ENCODE data around the gene RP9.

The RP9 gene

DNA sequence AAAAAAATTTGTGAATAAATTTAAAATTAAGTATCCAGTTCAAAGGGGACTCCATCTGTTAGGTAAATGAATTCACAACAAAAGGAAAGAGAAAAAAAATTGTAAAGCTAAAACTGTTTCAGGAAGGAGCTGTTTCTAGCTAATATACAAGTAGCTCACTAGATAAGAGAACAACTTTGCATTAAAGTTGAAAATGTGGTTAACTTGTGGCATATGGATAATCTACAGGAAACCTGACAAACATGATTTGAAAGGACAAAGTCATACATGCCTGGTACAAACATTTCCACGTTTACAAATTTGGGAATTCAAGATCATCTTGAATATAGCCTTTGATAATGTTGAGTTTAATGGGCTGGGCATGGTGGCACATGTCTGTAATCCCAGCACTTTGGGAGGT, 55.5 kb downstream of the RP9 start:
- H3K9me3 ChIP-seq (replicated peaks in 1 of 2; ENCODE audit: control insufficient read depth in 2 of 2, insufficient read depth in 1 of 2, low read depth in 1 of 2, low read length in 2 of 2) = peaks cover 0 to 9% of the 10 kb centered on the region in 2 donors
- H3K4me1 ChIP-seq (ENCODE audit: control insufficient read depth in 2 of 2, insufficient read depth in 1 of 2, low read depth in 1 of 2, low read length in 2 of 2) = no peaks in the 10 kb centered on the region
- no peak overlapping the region for H3K27ac ChIP-seq (replicated peaks; ENCODE audit: low read length)
- H3K9ac ChIP-seq (ENCODE audit: low read depth, low read length, poor library complexity) = no peak overlapping the region
- no CpG with 5 or more reads among the region's 1 CpG for WGBS, 2 donors (ENCODE audit: extremely low coverage in 2 of 2, insufficient read length in 2 of 2, insufficient replicate concordance in 1 of 2)
- no peaks in the 10 kb centered on the region for H3K27me3 ChIP-seq (ENCODE audit: control insufficient read depth in 3 of 3, insufficient read depth in 3 of 3, low read depth in 1 of 3, low read length in 3 of 3)
- no peak overlapping the region for H3K18ac ChIP-seq (ENCODE audit: low read length)
- no peak overlapping the region for H4K8ac ChIP-seq (ENCODE audit: low read depth, low read length)
- no peak overlapping the region for H2BK120ac ChIP-seq (ENCODE audit: low read depth, low read length)
- no peak overlapping the region for H3K14ac ChIP-seq (ENCODE audit: low read length)
- DNase-seq (ENCODE audit: low spot score) = no peak
- H3K4ac ChIP-seq (ENCODE audit: low read length) = no peak overlapping the region
- H2AFZ ChIP-seq (ENCODE audit: low read length) = no peak overlapping the region
- H2BK12ac ChIP-seq (ENCODE audit: low read length) = no peak overlapping the region
- no peak overlapping the region for H3K4me2 ChIP-seq (ENCODE audit: insufficient read depth, low read length, poor library complexity, severe bottlenecking)
- H3K23ac ChIP-seq (ENCODE audit: low read depth, low read length, poor library complexity) = no peak overlapping the region
- H2AK5ac ChIP-seq (ENCODE audit: low read depth, low read length) = no peak overlapping the region
- H4K91ac ChIP-seq (ENCODE audit: low read depth, low read length, poor library complexity) = no peak overlapping the region
- H3K4me3 ChIP-seq (ENCODE audit: low read length in 2 of 2) = no peak overlapping the region
- H3K79me1 ChIP-seq (ENCODE audit: low read depth, low read length) = peaks cover 3% of the 10 kb centered on the region
- H2BK5ac ChIP-seq (ENCODE audit: low read length) = no peak overlapping the region
- peaks cover 0 to 16% of the 10 kb centered on the region in 2 donors for H3K36me3 ChIP-seq (replicated peaks in 1 of 2; ENCODE audit: control insufficient read depth in 2 of 2, insufficient read depth in 2 of 2, low read length in 2 of 2)
- H2BK15ac ChIP-seq (ENCODE audit: low read length) = no peak overlapping the region

DNA sequence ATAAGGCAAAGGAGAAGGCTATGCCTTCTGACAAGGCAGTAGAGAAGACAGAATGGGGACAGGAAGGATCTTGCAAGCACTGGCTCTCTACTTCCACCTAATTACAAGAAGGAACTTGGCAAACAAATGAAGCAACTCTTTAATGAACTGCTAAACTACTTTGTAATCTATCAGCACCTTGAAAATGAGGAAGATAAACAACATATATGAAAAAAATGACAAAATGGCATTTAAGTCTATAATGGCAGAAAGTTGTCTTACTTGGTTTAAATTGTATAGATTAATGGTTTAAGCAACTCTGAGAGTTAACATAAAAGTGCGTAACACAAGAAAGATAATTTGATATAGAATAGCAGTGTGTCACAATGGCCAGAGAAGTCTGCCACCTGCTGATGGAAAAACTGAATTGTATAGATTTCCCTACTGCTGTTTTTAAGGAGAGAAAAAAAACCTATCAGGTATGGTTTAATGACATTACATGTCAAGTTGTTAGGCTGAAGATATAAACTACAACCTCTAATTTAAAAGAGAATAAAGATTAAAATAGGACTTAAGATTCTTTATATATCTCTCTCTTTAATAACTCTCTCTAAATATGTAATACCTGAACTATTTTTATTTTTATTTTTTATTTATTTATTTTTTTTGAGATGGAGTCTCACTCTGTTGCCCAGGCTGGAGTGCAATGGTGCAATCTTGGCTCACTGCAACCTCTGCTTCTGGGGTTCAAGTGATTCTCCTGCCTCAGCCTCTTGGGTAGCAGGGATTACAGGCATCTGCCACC, 58.5 kb downstream of the RP9 start:
- Histone ChIP-seq H3K4me2 (ENCODE audit: insufficient read depth, low read length, poor library complexity, severe bottlenecking) (no peak overlapping the region), H2AK5ac (ENCODE audit: low read depth, low read length) (no peak overlapping the region), H2BK5ac (ENCODE audit: low read length) (no peak overlapping the region), H3K4me3 (ENCODE audit: low read length in 2 of 2) (no peak overlapping the region), H3K4me1 (ENCODE audit: control insufficient read depth in 2 of 2, insufficient read depth in 1 of 2, low read depth in 1 of 2, low read length in 2 of 2) (no peaks in the 10 kb centered on the region), H3K14ac (ENCODE audit: low read length) (no peak overlapping the region), H4K91ac (ENCODE audit: low read depth, low read length, poor library complexity) (no peak overlapping the region), H2BK12ac (ENCODE audit: low read length) (no peak overlapping the region), H3K79me1 (ENCODE audit: low read depth, low read length) (peaks cover 4% of the 10 kb centered on the region), H3K9me3 (replicated peaks in 1 of 2; ENCODE audit: control insufficient read depth in 2 of 2, insufficient read depth in 1 of 2, low read depth in 1 of 2, low read length in 2 of 2) (peaks cover 0 to 3% of the 10 kb centered on the region in 2 donors), H2BK15ac (ENCODE audit: low read length) (no peak overlapping the region), H2AFZ (ENCODE audit: low read length) (no peak overlapping the region), H4K8ac (ENCODE audit: low read depth, low read length) (no peak overlapping the region), H3K36me3 (replicated peaks in 1 of 2; ENCODE audit: control insufficient read depth in 2 of 2, insufficient read depth in 2 of 2, low read length in 2 of 2) (peaks cover 0 to 8% of the 10 kb centered on the region in 2 donors), H3K27ac (replicated peaks; ENCODE audit: low read length) (no peak overlapping the region), H2BK120ac (ENCODE audit: low read depth, low read length) (no peak overlapping the region), H3K4ac (ENCODE audit: low read length) (no peak overlapping the region), H3K27me3 (ENCODE audit: control insufficient read depth in 3 of 3, insufficient read depth in 3 of 3, low read depth in 1 of 3, low read length in 3 of 3) (no peaks in the 10 kb centered on the region), H3K23ac (ENCODE audit: low read depth, low read length, poor library complexity) (no peak overlapping the region), H3K18ac (ENCODE audit: low read length) (no peak overlapping the region), H3K9ac (ENCODE audit: low read depth, low read length, poor library complexity) (no peak overlapping the region)
- no CpG with 5 or more reads among the region's 1 CpG for WGBS, 2 donors (ENCODE audit: extremely low coverage in 2 of 2, insufficient read length in 2 of 2, insufficient replicate concordance in 1 of 2)
- no peak for DNase-seq (ENCODE audit: low spot score)

DNA sequence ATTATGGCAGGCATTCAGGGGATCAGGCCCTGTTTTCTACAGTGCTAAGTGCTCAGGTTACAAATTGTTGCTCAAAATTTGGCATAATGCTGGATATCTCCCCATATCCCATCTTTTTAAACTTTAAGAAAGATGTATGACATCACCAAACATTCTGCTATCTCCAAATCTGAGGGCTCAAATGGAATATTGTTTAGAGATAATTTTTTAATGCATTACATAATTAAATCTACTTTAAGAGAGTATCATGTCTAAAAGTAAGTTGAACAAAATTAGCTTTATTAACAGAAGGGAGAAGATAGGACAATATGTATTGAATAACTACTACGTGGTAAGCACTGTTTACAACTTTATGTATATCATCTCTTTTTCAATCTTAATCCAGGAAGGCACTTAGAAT, 60.5 kb downstream of the RP9 start:
- Histone ChIP-seq H3K14ac (ENCODE audit: low read length) (no peak overlapping the region), H3K36me3 (replicated peaks in 1 of 2; ENCODE audit: control insufficient read depth in 2 of 2, insufficient read depth in 2 of 2, low read length in 2 of 2) (peaks cover 0 to 3% of the 10 kb centered on the region in 2 donors), H3K27ac (replicated peaks; ENCODE audit: low read length) (no peak overlapping the region), H4K91ac (ENCODE audit: low read depth, low read length, poor library complexity) (no peak overlapping the region), H3K4ac (ENCODE audit: low read length) (no peak overlapping the region), H3K4me3 (ENCODE audit: low read length in 2 of 2) (no peak overlapping the region), H3K9me3 (replicated peaks in 1 of 2; ENCODE audit: control insufficient read depth in 2 of 2, insufficient read depth in 1 of 2, low read depth in 1 of 2, low read length in 2 of 2) (peaks cover 0 to 3% of the 10 kb centered on the region in 2 donors), H2BK12ac (ENCODE audit: low read length) (no peak overlapping the region), H3K27me3 (ENCODE audit: control insufficient read depth in 3 of 3, insufficient read depth in 3 of 3, low read depth in 1 of 3, low read length in 3 of 3) (no peaks in the 10 kb centered on the region), H2BK15ac (ENCODE audit: low read length) (no peak overlapping the region), H2AFZ (ENCODE audit: low read length) (no peak overlapping the region), H3K4me2 (ENCODE audit: insufficient read depth, low read length, poor library complexity, severe bottlenecking) (no peak overlapping the region), H2BK120ac (ENCODE audit: low read depth, low read length) (no peak overlapping the region), H2BK5ac (ENCODE audit: low read length) (no peak overlapping the region), H2AK5ac (ENCODE audit: low read depth, low read length) (no peak overlapping the region), H3K4me1 (ENCODE audit: control insufficient read depth in 2 of 2, insufficient read depth in 1 of 2, low read depth in 1 of 2, low read length in 2 of 2) (no peaks in the 10 kb centered on the region), H3K18ac (ENCODE audit: low read length) (no peak overlapping the region), H3K79me1 (ENCODE audit: low read depth, low read length) (peaks cover 3% of the 10 kb centered on the region), H3K9ac (ENCODE audit: low read depth, low read length, poor library complexity) (no peak overlapping the region), H4K8ac (ENCODE audit: low read depth, low read length) (no peak overlapping the region), H3K23ac (ENCODE audit: low read depth, low read length, poor library complexity) (no peak overlapping the region)
- no CpG with 5 or more reads among the region's 1 CpG for WGBS, 2 donors (ENCODE audit: extremely low coverage in 2 of 2, insufficient read length in 2 of 2, insufficient replicate concordance in 1 of 2)
- no peak for DNase-seq (ENCODE audit: low spot score)

DNA sequence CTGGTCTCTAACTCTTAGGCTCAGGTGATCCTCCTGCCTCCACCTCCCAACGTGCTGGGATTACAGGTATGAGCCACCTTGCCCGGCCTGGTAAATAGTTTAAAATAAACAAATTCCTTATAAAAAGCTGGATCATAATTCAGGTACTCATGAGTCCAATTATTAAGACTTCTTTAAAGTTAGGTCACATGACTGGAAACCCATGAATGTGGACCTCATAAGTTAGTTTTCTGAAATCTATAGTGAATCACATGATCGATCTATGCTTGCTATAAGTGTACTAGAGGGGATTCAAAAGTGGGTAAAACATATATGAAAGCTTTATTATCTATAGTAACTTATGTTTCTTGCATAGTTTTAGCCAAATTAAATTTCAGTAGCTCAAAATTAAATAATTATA, 60.9 kb downstream of the RP9 start:
- no CpG with 5 or more reads among the region's 3 CpGs for WGBS, 2 donors (ENCODE audit: extremely low coverage in 2 of 2, insufficient read length in 2 of 2, insufficient replicate concordance in 1 of 2)
- Histone ChIP-seq H3K9me3 (replicated peaks in 1 of 2; ENCODE audit: control insufficient read depth in 2 of 2, insufficient read depth in 1 of 2, low read depth in 1 of 2, low read length in 2 of 2) (peaks cover 0 to 3% of the 10 kb centered on the region in 2 donors), H4K8ac (ENCODE audit: low read depth, low read length) (no peak overlapping the region), H3K9ac (ENCODE audit: low read depth, low read length, poor library complexity) (no peak overlapping the region), H2AK5ac (ENCODE audit: low read depth, low read length) (no peak overlapping the region), H2BK15ac (ENCODE audit: low read length) (no peak overlapping the region), H2BK12ac (ENCODE audit: low read length) (no peak overlapping the region), H3K27me3 (ENCODE audit: control insufficient read depth in 3 of 3, insufficient read depth in 3 of 3, low read depth in 1 of 3, low read length in 3 of 3) (no peaks in the 10 kb centered on the region), H3K27ac (replicated peaks; ENCODE audit: low read length) (no peak overlapping the region), H3K4me2 (ENCODE audit: insufficient read depth, low read length, poor library complexity, severe bottlenecking) (no peak overlapping the region), H2BK120ac (ENCODE audit: low read depth, low read length) (no peak overlapping the region), H3K4me3 (ENCODE audit: low read length in 2 of 2) (no peak overlapping the region), H3K36me3 (replicated peaks in 1 of 2; ENCODE audit: control insufficient read depth in 2 of 2, insufficient read depth in 2 of 2, low read length in 2 of 2) (peaks cover 0 to 3% of the 10 kb centered on the region in 2 donors), H3K14ac (ENCODE audit: low read length) (no peak overlapping the region), H3K79me1 (ENCODE audit: low read depth, low read length) (peaks cover 3% of the 10 kb centered on the region), H2AFZ (ENCODE audit: low read length) (no peak overlapping the region), H3K4ac (ENCODE audit: low read length) (no peak overlapping the region), H3K18ac (ENCODE audit: low read length) (no peak overlapping the region), H2BK5ac (ENCODE audit: low read length) (no peak overlapping the region), H4K91ac (ENCODE audit: low read depth, low read length, poor library complexity) (no peak overlapping the region), H3K4me1 (ENCODE audit: control insufficient read depth in 2 of 2, insufficient read depth in 1 of 2, low read depth in 1 of 2, low read length in 2 of 2) (no peaks in the 10 kb centered on the region), H3K23ac (ENCODE audit: low read depth, low read length, poor library complexity) (no peak overlapping the region)
- DNase-seq (ENCODE audit: low spot score) = no peak
